A549 (cell line): ENCODE results near the gene NAT8L.

Experiments
- JUN ChIP-seq, 2 experiments: fragments of >200 bp; sonication (Bioruptor Twin); formaldehyde crosslinking; IDR thresholded peaks; 2 replicates in 1 of 2; 3 replicates in 1 of 2; pipeline ENCODE4 v1.6.1; 2016 to 2017
- TF ChIP-seq, protein P1 (sequence below): fragments of >200 bp; sonication (Bioruptor Twin); formaldehyde crosslinking; IDR thresholded peaks from 3 replicates; pipeline ENCODE4 v1.5.1; 2016

DNA sequence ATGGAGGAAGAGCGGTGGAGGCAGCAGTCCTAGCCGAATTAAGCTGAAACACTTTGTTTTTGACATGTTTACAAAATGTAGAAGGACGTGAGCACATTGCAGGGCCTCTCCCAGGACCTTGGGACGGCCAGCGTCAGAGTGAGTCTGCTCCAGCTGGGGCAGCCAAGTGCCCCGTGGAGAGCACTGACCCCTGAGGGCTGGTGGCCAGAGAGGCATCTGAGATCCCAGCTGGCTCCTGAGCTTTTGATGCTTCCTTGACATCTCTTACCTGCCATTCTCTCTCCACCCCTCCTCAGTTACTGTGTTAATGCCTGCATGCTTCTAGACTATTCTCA, 24.7 kb downstream of the NAT8L start:
- TF ChIP-seq, protein P1, sequence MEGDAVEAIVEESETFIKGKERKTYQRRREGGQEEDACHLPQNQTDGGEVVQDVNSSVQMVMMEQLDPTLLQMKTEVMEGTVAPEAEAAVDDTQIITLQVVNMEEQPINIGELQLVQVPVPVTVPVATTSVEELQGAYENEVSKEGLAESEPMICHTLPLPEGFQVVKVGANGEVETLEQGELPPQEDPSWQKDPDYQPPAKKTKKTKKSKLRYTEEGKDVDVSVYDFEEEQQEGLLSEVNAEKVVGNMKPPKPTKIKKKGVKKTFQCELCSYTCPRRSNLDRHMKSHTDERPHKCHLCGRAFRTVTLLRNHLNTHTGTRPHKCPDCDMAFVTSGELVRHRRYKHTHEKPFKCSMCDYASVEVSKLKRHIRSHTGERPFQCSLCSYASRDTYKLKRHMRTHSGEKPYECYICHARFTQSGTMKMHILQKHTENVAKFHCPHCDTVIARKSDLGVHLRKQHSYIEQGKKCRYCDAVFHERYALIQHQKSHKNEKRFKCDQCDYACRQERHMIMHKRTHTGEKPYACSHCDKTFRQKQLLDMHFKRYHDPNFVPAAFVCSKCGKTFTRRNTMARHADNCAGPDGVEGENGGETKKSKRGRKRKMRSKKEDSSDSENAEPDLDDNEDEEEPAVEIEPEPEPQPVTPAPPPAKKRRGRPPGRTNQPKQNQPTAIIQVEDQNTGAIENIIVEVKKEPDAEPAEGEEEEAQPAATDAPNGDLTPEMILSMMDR = no peak
- TF ChIP-seq JUN (IDR thresholded peaks at IDR 0.05) = no peak
